ENCODE data around the gene FHIP1B. TPM values are rescaled to one million over a fixed set of nuclear protein-coding genes. Genes with fewer than 3 reads are reported as not detected.

Gene FHIP1B
- polyA plus RNA-seq, 1 donor from 2014 or later, result 36.0 TPM

GRCh38 chr11:6225024-6225423, 9.4 kb downstream of the FHIP1B start:
- Histone ChIP-seq H3K79me2 (replicated peaks; ENCODE audit: insufficient read depth, low read length) (peaks cover 33% of the 10 kb centered on the region), H4K20me1 (ENCODE audit: insufficient read depth) (no peaks in the 10 kb centered on the region), H3K9me3 (ENCODE audit: low read length) (no peaks in the 10 kb centered on the region), H3K36me3 (ENCODE audit: insufficient read depth, low read length) (peaks cover 11% of the 10 kb centered on the region), H3K27me3 (ENCODE audit: insufficient read depth, low read depth, low read length) (no peaks in the 10 kb centered on the region), H3K4me2 (ENCODE audit: low read length) (no peak overlapping the region), H2AFZ (ENCODE audit: low read depth, low read length) (no peak overlapping the region), H3K27ac (ENCODE audit: low read length) (no peak overlapping the region), H3K9me2 (ENCODE audit: insufficient read depth, low read length) (no peaks in the 10 kb centered on the region), H3F3A (ENCODE audit: insufficient read depth, low read length, poor library complexity, severe bottlenecking) (no peaks in the 10 kb centered on the region), H3K4me3 (ENCODE audit: low read length) (no peak overlapping the region), H3K9ac (ENCODE audit: low read length) (no peak overlapping the region)
- TF ChIP-seq MXI1 (conservative IDR thresholded peaks at IDR 0.05; ENCODE audit: poor library complexity, severe bottlenecking) (no peak), EP300 (conservative IDR thresholded peaks at IDR 0.05; ENCODE audit: poor library complexity, severe bottlenecking) (no peak), SMC3 (conservative IDR thresholded peaks at IDR 0.05; ENCODE audit: poor library complexity) (no peak), EZH2 (IDR thresholded peaks at IDR 0.05; ENCODE audit: borderline replicate concordance, insufficient read depth, low read length, poor library complexity, severe bottlenecking) (no peak), POLR2AphosphoS5 (IDR thresholded peaks at IDR 0.05) (no peak)

GRCh38 chr11:6224421-6224820, 10.0 kb downstream of the FHIP1B start:
- Histone ChIP-seq H3K9me2 (ENCODE audit: insufficient read depth, low read length) (no peaks in the 10 kb centered on the region), H3K4me3 (ENCODE audit: low read length) (no peak overlapping the region), H3K27me3 (ENCODE audit: insufficient read depth, low read depth, low read length) (no peaks in the 10 kb centered on the region), H3K36me3 (ENCODE audit: insufficient read depth, low read length) (peaks cover 11% of the 10 kb centered on the region), H3K27ac (ENCODE audit: low read length) (no peak overlapping the region), H3F3A (ENCODE audit: insufficient read depth, low read length, poor library complexity, severe bottlenecking) (no peaks in the 10 kb centered on the region), H3K79me2 (replicated peaks; ENCODE audit: insufficient read depth, low read length) (peaks cover 28% of the 10 kb centered on the region), H3K9ac (ENCODE audit: low read length) (no peak overlapping the region), H3K9me3 (ENCODE audit: low read length) (no peaks in the 10 kb centered on the region), H4K20me1 (ENCODE audit: insufficient read depth) (no peaks in the 10 kb centered on the region), H3K4me2 (ENCODE audit: low read length) (no peak overlapping the region), H2AFZ (ENCODE audit: low read depth, low read length) (no peak overlapping the region)
- TF ChIP-seq EZH2 (IDR thresholded peaks at IDR 0.05; ENCODE audit: borderline replicate concordance, insufficient read depth, low read length, poor library complexity, severe bottlenecking) (no peak), RAD21 (conservative IDR thresholded peaks at IDR 0.05) (no peak), EP300 (conservative IDR thresholded peaks at IDR 0.05; ENCODE audit: poor library complexity, severe bottlenecking) (no peak), TAF1 (IDR thresholded peaks at IDR 0.05; ENCODE audit: low read depth) (no peak), REST (IDR thresholded peaks at IDR 0.05; ENCODE audit: borderline replicate concordance) (no peak), SMC3 (conservative IDR thresholded peaks at IDR 0.05; ENCODE audit: poor library complexity) (no peak), MXI1 (conservative IDR thresholded peaks at IDR 0.05; ENCODE audit: poor library complexity, severe bottlenecking) (no peak), CTCF (IDR thresholded peaks at IDR 0.05; ENCODE audit: poor library complexity, severe bottlenecking) (no peak), POLR2AphosphoS5 (IDR thresholded peaks at IDR 0.05) (no peak)

Measured in neural cell (in vitro differentiated cells).